Keratinocyte (primary cell): ENCODE measurements around the gene STRA6. TPM values are rescaled to one million over a fixed set of nuclear protein-coding genes. Genes with fewer than 3 reads are reported as not detected.

Experiments used
- DNase-seq: peaks from one replicate; pipeline ENCODE4 v3.0.0-alpha.2; 2011; ENCODE audit warnings: low read depth, missing footprints, low spot score
- FAIRE-seq: peaks from 2 replicates; lab custom pipeline; 2011; peaks lifted over from hg19 to GRCh38; lab: Jason Lieb, UNC
- H2AFZ ChIP-seq: 2 replicates; pipeline ENCODE4 v1.6.0; 2012; ENCODE audit warnings: low read length, control low read depth, inconsistent platforms; ENCODE audit not compliant: control insufficient read depth
- H3K27ac ChIP-seq: 2 replicates; pipeline ENCODE4 v1.5.1; 2011; ENCODE audit warnings: low read length; ENCODE audit not compliant: control insufficient read depth, insufficient read depth
- H3K27me3 ChIP-seq: 3 replicates; pipeline ENCODE4 v1.6.0; 2011; ENCODE audit warnings: low read length; ENCODE audit not compliant: control insufficient read depth, insufficient read depth; ENCODE audit errors: extremely low read depth
- H3K36me3 ChIP-seq, 2 experiments: 2 replicates in 1 of 2; 3 replicates in 1 of 2; pipeline ENCODE4 v1.5.1; 2011; ENCODE audit warnings: low read length in 2 of 2, mild to moderate bottlenecking in 1 of 2; ENCODE audit not compliant: control insufficient read depth in 2 of 2, insufficient read depth in 2 of 2; ENCODE audit errors: extremely low read depth in 1 of 2
- H3K4me1 ChIP-seq: 3 replicates; pipeline ENCODE4 v1.5.1; 2011; ENCODE audit warnings: low read length; ENCODE audit not compliant: control insufficient read depth, insufficient read depth; ENCODE audit errors: extremely low read depth
- H3K4me2 ChIP-seq: 3 replicates; pipeline ENCODE4 v1.6.0; 2011; ENCODE audit warnings: low read depth, low read length; ENCODE audit not compliant: control insufficient read depth, insufficient read depth; ENCODE audit errors: extremely low read depth
- H3K4me3 ChIP-seq, 3 experiments: fragments of 200-600 bp in 1 of 3; sonication (generic) in 1 of 3; 2 replicates in 2 of 3; 3 replicates in 1 of 3; pipeline ENCODE4 v1.5.1; 2011 to 2016; ENCODE audit warnings: low read length in 3 of 3, mild to moderate bottlenecking in 3 of 3, control low read depth in 2 of 3, inconsistent platforms in 1 of 3, low read depth in 1 of 3, mixed read lengths in 1 of 3, mixed run types in 1 of 3, moderate library complexity in 1 of 3; ENCODE audit not compliant: control insufficient read depth in 2 of 3, insufficient read depth in 2 of 3; ENCODE audit errors: extremely low read depth in 1 of 3
- H3K79me2 ChIP-seq: 2 replicates; pipeline ENCODE4 v1.6.0; 2012; ENCODE audit warnings: low read length; ENCODE audit not compliant: control insufficient read depth, insufficient read depth
- H3K9ac ChIP-seq: 3 replicates; pipeline ENCODE4 v1.6.0; 2011; ENCODE audit warnings: low read length; ENCODE audit not compliant: control insufficient read depth, insufficient read depth; ENCODE audit errors: extremely low read depth
- H3K9me1 ChIP-seq: 3 replicates; pipeline ENCODE4 v1.6.0; 2011; ENCODE audit warnings: low read length; ENCODE audit not compliant: control insufficient read depth, insufficient read depth; ENCODE audit errors: extremely low read depth
- H3K9me3 ChIP-seq: 2 replicates; pipeline ENCODE4 v1.5.1; 2012; ENCODE audit warnings: low read depth, low read length; ENCODE audit not compliant: control insufficient read depth
- H4K20me1 ChIP-seq: 3 replicates; pipeline ENCODE4 v1.6.0; 2011; ENCODE audit warnings: low read length; ENCODE audit not compliant: control insufficient read depth, insufficient read depth; ENCODE audit errors: extremely low read depth
- CTCF ChIP-seq, 3 experiments: IDR thresholded peaks in 1 of 3; conservative IDR thresholded peaks in 1 of 3; optimal IDR thresholded peaks in 1 of 3; 2 replicates in 2 of 3; 3 replicates in 1 of 3; pipeline versions ENCODE3 to v1.5.1; 2011; ENCODE audit warnings: low read length in 3 of 3, mild to moderate bottlenecking in 3 of 3, moderate library complexity in 2 of 3, control low read depth in 1 of 3, inconsistent platforms in 1 of 3; ENCODE audit not compliant: insufficient read depth in 2 of 3; ENCODE audit errors: extremely low read depth in 1 of 3
- EZH2 ChIP-seq: IDR thresholded peaks from one replicate; pipeline ENCODE4 v1.6.1; 2012; ENCODE audit warnings: inconsistent platforms, mild to moderate bottlenecking, low read length, moderate library complexity
- dilution Hi-C: fragments of 300-500 bp; cut with MboI; formaldehyde crosslinking; loops from one replicate; pipeline ENCODE4 v1.7.0; 2020; ENCODE audit warnings: low sequenced_read_pairs; ENCODE audit not compliant: extremely low pct_ligation_motif_present
- polyA plus RNA-seq, 5 experiments: library from polyadenylated mRNA; depleted of rRNA in 3 of 5; stranded (reverse) in 3 of 5; stranded (forward) in 1 of 5; unstranded in 1 of 5; fragments of >200 nt; gene quantifications; 1 replicate in 1 of 5; 2 replicates in 3 of 5; 3 replicates in 1 of 5; pipeline versions ENCODE4 v1.2.1 to v1.2.3, GENCODE V29; 2011 to 2012; ENCODE audit warnings: missing spikeins in 2 of 5, low read depth in 1 of 5, low replicate concordance in 1 of 5

STRA6 gene
- polyA plus RNA-seq, 1 donor (not counting 4 experiments of a cell fraction or from before 2014, with no cell fraction given) = not detected

GRCh38 chr15:74159773-74160172 is 42.8 kb downstream of the STRA6 start:
- DNase-seq (no peak), FAIRE-seq (no peak)
- no peak overlapping the region for H3K4me3 ChIP-seq
- no peak overlapping the region for H3K27ac ChIP-seq
- H3K4me2 ChIP-seq = no peak overlapping the region
- dilution Hi-C loops = no loop called here
- TF ChIP-seq CTCF (optimal IDR thresholded peaks at IDR 0.05 in 1 of 3, IDR thresholded peaks at IDR 0.05 in 1 of 3, conservative IDR thresholded peaks at IDR 0.05 in 1 of 3; ENCODE audit: extremely low read depth in 1 of 3, insufficient read depth in 2 of 3, low read length in 3 of 3) (no peak), EZH2 (no peak)
- no peaks in the 10 kb centered on the region for H3K4me1 ChIP-seq
- H2AFZ ChIP-seq = no peak overlapping the region
- no peaks in the 10 kb centered on the region for H3K36me3 ChIP-seq
- H3K27me3 ChIP-seq = peaks cover 11% of the 10 kb centered on the region
- peaks cover 2% of the 10 kb centered on the region for H3K9me1 ChIP-seq
- no peaks in the 10 kb centered on the region for H3K79me2 ChIP-seq
- no peaks in the 10 kb centered on the region for H3K9me3 ChIP-seq
- H3K9ac ChIP-seq = no peak overlapping the region
- no peaks in the 10 kb centered on the region for H4K20me1 ChIP-seq

- no peaks in the 10 kb centered on the region for H3K36me3 ChIP-seq
- DNase-seq = no peak
- H3K4me2 ChIP-seq = no peak overlapping the region
- no peaks in the 10 kb centered on the region for H4K20me1 ChIP-seq
- H3K4me3 ChIP-seq = no peak overlapping the region
- no peak overlapping the region for H3K27ac ChIP-seq
- no peaks in the 10 kb centered on the region for H3K79me2 ChIP-seq
- H3K27me3 ChIP-seq = peaks cover 11% of the 10 kb centered on the region
- FAIRE-seq = no peak
- peaks cover under 1% of the 10 kb centered on the region for H3K9me1 ChIP-seq
- no peak overlapping the region for H3K9ac ChIP-seq
- no peak for TF ChIP-seq CTCF (optimal IDR thresholded peaks at IDR 0.05 in 1 of 3, IDR thresholded peaks at IDR 0.05 in 1 of 3, conservative IDR thresholded peaks at IDR 0.05 in 1 of 3; ENCODE audit: extremely low read depth in 1 of 3, insufficient read depth in 2 of 3, low read length in 3 of 3)
- no peak for TF ChIP-seq EZH2
- no peaks in the 10 kb centered on the region for H3K9me3 ChIP-seq
- H3K4me1 ChIP-seq = no peaks in the 10 kb centered on the region
- no peak overlapping the region for H2AFZ ChIP-seq
- dilution Hi-C loops = no loop called here
These were observed 43.5 kb downstream of the STRA6 start for GRCh38 chr15:74158855-74159650.
